Right lobe of liver (tissue), 4 donors: ENCODE results near the gene CROT.

Experiments used
- POLR2A ChIP-seq: fragments of 450-650 bp; IDR thresholded peaks from one replicate; pipeline ENCODE4 v1.6.1; 2017; ENCODE audit warnings: antibody characterized with exemption, mild to moderate bottlenecking
- TF ChIP-seq, protein P1 (sequence below), 4 donors: fragments of 200-600 bp in 3 of 4; fragments of 450-650 bp in 1 of 4; IDR thresholded peaks; one replicate each; pipeline versions ENCODE4 v1.5.1 to v1.8.0; 2016 to 2022; ENCODE audit warnings: antibody characterized with exemption in 4 of 4, mild to moderate bottlenecking in 2 of 4
- donor health status: DM: no; HTN: no; CAD: no.
- donor health status: DM: no; HTN: no; CAD: no.
- donor health status: DM: no; HTN: yes; CAD: no.

GRCh38 chr7:87424075-87424474 is 78.6 kb downstream of the CROT start:
- TF ChIP-seq, protein P1, sequence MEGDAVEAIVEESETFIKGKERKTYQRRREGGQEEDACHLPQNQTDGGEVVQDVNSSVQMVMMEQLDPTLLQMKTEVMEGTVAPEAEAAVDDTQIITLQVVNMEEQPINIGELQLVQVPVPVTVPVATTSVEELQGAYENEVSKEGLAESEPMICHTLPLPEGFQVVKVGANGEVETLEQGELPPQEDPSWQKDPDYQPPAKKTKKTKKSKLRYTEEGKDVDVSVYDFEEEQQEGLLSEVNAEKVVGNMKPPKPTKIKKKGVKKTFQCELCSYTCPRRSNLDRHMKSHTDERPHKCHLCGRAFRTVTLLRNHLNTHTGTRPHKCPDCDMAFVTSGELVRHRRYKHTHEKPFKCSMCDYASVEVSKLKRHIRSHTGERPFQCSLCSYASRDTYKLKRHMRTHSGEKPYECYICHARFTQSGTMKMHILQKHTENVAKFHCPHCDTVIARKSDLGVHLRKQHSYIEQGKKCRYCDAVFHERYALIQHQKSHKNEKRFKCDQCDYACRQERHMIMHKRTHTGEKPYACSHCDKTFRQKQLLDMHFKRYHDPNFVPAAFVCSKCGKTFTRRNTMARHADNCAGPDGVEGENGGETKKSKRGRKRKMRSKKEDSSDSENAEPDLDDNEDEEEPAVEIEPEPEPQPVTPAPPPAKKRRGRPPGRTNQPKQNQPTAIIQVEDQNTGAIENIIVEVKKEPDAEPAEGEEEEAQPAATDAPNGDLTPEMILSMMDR (IDR thresholded peaks at IDR 0.05): no peak
- TF ChIP-seq POLR2A: no peak
